Fibroblast of skin of left biceps (primary cell): ENCODE data around the gene GDPD3.
A peak's percentile ranks its signal among the peaks of the same experiment; 100 is the strongest.
"Not testable (repeated sequence)": the region's sequence is repeated elsewhere in the genome, so short reads cannot be mapped to it uniquely, and the experiment has no call there.

Source experiments
- DNase-seq, 2 experiments: peaks; one replicate each; pipeline ENCODE4 v3.0.0-alpha.2; 2013; ENCODE audit warnings: low read depth in 2 of 2

Gene GDPD3

DNA sequence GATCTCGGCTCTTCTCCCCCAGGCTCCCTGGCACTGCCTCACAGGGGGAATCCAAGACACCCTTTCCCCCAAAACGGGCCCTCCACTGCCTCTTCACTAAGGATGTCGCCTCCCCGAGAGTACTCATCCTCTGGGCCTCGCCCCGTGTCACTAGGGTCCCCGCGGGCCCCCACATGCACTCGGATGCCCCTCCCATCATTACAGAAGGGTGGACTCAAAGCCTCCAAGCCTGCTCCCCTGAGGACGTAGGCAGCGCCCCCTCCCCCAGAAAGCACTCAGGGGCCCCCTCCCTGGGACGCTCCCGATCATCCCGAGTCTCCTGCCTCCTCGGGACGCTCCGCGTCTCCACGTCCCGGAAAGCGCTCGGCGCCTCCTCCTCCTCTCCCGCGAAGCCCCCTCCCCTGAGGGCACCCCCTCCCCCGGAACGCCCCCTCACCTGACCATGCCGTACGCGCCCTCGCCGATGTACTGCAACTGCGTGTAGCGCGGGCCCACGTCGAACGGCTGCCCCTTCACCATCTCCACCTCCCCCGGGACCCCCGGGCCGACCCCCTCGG, 9.3 kb upstream of the GDPD3 start:
- no peak for DNase-seq

DNA sequence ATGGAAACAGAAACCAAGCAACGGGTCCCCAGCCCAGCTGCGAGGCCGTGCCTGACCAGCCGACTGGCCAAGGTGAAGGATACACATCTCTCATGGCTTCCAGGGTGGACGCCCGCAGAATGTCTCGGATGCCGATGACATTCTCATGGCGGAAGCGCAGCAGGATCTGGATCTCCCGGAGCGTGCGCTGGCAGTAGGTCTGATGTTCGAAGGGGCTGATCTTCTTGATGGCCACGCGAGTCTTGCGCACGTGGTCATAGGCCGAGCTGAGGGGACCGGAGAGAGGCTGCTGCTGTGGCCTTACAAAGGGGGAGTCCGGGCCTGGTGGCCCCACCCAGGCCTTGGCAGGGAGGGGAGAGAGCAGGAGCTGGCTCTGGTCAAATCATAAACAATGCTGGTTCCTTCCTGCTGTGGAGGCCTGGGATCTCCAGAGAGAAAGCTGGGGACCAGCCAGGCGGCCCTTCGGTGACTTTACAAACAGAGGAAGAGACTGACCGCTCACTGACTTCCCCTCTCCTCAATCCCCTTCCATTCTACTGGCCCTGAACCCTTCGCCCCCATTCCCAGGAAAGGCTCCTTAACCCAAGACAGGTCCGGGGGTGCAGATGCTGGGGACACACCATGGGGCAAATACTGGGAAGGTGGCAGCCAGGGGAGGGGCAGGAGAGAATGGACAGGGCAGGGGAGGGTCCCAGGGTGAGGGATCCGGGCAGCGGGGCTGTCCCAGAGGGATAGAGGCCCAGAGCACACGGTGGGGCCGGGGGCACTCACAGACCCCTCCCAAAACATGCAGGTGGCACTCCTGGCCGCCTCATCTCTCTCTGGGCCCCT, 8.6 kb upstream of the GDPD3 start:
- no peak for DNase-seq

GRCh38 chr16:30120340-30121105, 7.2 kb upstream of the GDPD3 start:
- DNase-seq = no peak

DNA sequence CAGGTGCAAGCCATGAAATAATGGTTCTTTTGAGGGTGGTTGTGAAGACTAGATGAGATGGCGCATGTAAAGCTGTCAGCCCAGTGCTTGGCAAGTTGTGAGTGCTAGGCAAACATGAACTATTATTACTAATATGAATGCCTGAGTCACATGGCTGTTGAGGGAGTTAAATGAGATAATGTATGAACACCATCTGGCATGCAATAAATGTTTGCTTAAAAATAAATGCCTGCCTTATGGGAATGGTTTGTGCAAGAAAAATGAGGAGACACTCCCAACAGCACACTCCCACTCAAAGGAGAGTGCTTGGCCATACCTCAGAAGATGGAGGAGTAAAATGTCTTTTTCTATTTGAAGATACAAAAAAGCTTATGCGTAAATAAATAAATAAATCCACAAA, 6.1 kb upstream of the GDPD3 start:
- no peak for DNase-seq

- DNase-seq = no peak
Observed at GRCh38 chr16:30117768-30118167, 4.4 kb upstream of the GDPD3 start.

DNA sequence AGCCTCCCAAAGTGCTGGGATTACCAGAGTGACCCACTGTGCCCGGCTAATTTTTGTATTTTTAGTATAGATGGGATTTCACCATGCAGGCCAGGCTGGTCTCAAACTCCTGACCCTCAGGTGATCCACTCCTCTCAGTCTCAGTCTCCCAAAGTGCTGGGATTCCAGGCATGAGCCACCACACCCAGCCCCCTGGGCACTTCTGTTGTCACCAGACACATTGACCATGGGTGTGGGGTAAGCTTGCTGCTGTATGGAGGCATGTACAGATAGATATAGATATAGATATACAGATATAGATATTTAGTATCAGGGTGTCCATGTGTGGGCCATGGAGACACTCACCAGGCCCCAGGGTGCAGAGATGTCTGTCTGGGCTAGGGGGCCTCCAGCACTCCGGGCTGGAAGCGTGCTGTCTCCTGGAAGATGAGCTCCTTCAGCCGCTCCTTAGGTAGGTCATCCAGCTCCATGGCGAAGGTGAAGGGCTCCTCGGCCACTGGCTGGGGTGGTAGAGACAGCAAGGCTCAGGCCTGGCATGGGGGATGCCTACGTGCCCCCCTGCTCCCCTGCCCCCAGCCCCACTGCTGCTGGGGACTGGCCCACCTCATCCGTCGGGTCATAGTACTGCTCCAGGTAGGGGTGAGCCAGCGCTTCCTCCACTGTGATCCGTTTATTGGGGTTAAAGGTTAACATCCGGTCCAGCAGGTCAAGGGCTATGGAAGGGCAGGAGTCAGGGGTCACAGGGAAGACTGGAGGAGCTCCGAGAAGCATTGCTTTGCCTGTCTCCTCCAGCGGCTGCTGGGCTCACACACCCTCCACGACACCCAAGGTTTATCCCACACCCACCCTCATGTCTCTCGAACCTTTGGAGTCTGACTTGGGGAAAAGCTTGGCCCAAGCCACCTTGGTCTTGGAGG, 3.2 kb upstream of the GDPD3 start:
- no peak for DNase-seq

- no peak for DNase-seq
Observed at GRCh38 chr16:30115238-30115637, 1.9 kb upstream of the GDPD3 start.

DNA sequence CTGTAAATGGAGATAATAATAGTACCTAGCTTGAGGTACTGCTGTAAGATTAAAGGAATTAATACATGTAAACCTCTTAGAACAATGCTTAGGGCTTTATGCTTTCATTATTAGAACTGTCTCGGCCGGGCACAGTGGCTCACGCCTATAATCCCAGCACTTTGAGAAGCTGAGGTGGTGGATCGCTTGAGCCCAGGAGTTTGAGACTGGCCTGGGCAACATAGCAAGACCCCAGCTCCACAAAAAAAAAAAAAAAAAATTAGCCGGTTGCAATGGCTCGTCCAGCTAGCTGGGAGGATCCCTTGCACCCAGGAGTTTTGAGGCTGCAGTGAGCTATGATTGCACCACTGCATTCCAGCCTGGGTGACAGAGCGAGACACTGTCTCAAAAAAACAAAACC, 1.5 kb upstream of the GDPD3 start:
- not testable (repeated sequence) for DNase-seq

DNA sequence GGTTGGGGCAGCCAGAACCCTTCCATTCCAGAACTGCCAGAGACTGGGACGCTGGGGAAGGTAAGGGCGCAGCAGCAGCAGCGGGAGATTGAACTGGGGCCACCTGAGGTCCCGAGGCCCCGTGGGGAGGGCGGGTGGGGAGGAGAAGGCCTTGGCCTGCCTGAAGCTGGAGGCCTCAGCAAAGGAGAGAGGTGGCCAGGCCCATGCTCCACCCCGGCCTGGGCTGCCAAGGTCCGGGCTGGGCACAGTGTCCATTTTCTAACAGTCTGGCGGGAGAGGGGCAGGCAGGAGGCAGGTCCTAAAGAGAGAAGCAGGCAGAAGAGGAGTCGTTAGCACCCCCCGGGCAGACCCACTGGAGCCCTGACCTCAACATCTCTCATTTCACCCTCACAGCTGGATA, 1.1 kb upstream of the GDPD3 start:
- no peak for DNase-seq

GRCh38 chr16:30113711-30114333, 485 bp upstream of the GDPD3 start:
- DNase-seq = no peak

- no peak for DNase-seq
Observed at GRCh38 chr16:30112197-30113030, 923 bp downstream of the GDPD3 start.

DNA sequence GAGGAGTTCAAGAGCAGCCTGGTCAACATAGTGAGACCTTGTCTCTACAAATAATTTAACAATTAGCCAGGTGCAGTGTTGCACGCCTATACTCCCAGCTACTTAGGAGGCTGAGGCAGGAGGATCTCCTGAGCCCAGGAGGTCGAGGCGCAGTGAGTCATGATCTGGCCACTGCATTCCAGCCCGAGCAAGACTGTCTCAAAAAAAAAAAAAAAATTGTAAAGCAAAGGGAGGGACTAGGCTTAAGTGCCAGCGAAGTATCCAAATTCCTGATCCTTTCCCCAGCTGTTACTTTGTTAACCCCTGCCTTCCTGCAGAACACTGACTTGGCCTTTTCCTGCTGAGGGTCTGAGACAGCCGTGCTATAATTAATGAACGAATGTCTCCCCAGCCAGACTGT, 2.7 kb downstream of the GDPD3 start:
- no peak for DNase-seq

GRCh38 chr16:30108059-30108850, 5.1 kb downstream of the GDPD3 start:
- no peak for DNase-seq

GRCh38 chr16:30104492-30104891, 8.8 kb downstream of the GDPD3 start:
- no peak for DNase-seq

- no peak for DNase-seq
Observed at GRCh38 chr16:30104090-30104489, 9.2 kb downstream of the GDPD3 start.

- DNase-seq = no peak
Observed at GRCh38 chr16:30096862-30097563, 16.3 kb downstream of the GDPD3 start.

DNA sequence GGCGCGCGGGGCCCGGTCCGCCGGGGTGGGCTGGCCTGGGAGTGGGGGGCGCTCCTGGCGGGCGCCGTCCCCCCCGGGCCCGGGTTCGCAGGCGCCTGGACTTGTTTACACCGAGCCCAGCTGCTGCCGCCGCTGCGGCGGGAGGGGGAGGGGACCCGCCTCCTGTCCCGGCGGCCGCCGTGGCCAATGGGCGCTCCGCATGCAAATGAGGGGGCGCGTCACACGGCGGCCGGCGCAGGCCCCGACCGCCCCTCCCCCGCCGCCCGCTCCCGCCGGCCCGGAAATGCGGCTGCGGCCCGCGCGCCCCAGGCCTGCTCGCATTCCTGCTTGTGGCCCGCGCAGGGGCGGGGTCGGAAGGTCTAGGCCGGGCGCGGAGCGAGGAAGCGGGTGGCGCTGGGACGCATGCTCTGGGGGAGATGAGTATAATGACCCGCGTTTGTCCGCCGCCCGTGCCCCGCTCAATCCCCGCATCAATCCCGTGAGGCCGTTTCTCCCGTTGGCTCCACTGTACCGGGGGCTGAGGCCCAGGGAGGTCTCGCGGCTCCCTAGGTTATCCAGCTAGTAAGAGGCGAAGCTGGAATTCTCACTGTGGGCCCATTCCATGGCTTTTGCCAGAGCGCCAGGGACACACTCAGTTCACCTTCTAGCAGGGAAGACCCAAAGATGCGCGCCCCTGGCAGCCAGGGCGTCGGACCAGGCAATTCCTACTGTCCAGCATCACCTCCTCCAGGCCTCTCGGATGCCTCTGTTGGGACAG, 17.1 kb downstream of the GDPD3 start, which contains the start of gene YPEL3:
Gene YPEL3 (minus strand): TSS at position 109 of the 757 bp plus-strand sequence. CDS start 731 bp downstream, outside the sequence.
- DNase-seq = peak; percentile 67 to 70
